ENCODE results near the gene POLR2L.

POLR2L gene

DNA sequence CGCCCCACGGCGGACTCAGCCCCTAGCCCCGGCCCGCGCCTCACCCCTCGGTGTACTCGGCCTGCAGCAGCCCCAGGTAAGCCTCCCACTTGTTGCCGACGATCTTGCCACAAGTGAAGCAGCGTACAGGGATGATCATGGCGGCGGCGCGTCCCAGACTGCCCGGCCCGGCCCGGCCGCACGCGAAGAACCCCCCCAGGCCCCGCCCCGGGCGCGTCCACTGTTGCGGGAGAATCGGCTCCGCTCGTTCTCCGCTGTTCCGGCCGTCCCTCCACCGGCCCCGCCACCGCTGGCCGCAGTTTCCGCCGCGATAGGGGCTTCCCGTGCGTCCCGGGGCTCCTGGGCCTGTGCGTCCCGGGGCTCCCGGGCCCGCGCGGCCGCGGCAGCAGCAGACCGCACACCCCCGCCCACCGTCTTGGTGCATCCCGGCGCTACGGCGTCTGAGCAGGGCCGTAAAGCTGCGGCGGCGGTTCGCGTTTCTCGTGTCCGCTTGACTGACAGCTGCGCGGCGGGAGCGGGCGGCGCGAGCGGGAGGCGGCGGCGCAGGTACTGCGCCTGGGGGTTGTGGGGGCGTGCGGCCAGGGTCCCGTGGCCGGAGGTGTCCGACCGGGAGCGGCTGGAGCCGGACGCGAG lies at the start of gene POLR2L, which contains the start of gene TSPAN4:
POLR2L (minus strand) TSS at position 160 of the 633 bp plus-strand sequence; CDS start at position 139, 21 bp downstream.
TSPAN4 (plus strand) TSS at position 483 of the 633 bp plus-strand sequence. CDS start 7,453 bp downstream, outside the sequence.
- DNase-seq = no peak

DNA sequence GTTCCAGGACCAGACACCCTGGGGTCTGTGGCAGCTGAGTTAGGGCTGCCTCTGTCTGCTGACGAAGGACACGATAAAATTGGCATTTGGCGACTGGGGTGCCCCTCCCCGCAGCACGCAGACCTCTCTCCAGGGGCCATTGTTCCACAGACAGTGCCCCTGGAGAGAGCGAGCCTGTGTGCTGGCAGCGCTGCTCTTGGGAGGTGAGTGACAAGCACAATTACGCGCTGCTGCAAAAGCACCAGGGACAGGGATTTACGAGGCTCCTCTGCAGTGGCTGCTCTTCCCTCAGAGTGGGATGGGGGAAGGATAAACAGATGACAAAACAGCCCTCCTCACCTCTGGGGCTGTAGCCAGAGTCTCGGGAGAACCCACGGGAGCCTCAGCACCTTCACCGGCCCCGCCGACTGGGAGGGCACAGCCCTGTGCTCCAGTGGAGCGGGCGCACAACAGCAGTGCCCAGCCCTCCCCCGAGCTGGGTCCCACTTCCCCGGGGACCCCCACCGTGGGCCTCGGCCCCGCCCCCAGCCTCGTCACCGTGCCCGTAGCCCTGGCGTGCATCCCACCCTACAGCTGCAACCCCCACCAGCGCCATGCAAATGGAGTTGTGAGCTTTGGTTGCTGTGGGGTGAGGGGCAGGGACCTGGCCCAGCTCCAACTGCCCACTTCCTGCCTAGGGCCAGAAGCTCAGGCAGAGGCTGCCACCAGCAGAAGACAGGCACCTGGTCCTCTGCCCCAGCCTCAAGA lies 48.6 kb upstream of the POLR2L start:
- DNase-seq = no peak

DNA sequence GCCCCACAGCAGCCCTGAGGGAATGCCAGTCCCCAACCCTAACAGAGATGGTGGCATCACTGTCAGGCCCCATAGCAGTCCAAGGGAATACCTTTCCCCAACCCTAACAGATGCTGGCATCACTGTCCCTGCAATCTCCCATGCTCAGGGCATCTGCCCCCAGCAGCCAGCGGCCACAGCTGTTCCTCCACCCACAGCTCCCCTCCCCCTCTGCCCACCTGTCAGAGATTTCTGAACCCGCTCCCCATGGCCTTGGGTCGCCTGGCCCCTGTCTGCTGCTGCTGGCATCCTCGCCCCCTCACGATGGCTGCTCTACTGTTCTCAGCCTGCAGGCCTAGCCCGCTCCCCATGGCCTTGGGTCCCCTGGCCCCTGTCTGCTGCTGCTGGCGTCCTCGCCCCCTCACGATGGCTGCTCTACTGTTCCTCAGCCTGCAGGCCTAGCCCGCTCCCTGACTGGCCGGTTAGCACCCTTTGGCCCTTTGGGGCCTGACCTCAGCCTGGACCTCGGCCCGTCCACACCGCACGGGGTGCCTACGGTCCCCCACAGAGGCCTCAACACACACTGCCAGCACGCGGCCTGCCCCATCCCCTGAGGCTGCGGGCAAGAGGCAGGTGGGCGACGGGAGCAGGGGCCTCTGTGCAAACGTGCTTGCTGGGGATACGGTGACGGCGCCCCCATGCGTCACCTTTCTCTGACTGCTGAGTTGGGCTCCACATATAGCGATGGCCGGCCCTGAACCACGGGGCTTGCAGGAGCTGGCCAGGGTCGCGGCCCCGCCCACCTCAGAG lies 47.6 kb upstream of the POLR2L start:
- DNase-seq = no peak

DNA sequence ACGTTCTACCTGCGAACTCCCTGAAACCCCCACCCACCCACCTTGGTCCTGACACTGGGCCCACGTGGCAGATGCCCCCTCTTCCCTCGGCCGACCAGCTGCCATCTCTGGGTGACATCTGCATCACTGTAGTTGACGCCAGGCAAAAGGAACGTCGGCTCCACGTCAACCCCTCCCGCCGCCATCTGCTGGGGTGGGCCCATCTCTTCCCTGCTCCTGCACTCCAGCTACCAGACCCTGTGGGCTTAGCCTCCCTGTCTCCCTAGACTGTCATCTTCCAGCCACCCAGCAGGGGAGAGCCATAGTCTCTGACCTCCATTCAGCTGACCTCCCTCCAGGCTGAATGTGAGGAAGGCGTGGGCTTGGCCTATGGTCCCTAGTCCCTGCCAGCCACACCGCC lies 46.9 kb upstream of the POLR2L start:
- no peak for DNase-seq

DNA sequence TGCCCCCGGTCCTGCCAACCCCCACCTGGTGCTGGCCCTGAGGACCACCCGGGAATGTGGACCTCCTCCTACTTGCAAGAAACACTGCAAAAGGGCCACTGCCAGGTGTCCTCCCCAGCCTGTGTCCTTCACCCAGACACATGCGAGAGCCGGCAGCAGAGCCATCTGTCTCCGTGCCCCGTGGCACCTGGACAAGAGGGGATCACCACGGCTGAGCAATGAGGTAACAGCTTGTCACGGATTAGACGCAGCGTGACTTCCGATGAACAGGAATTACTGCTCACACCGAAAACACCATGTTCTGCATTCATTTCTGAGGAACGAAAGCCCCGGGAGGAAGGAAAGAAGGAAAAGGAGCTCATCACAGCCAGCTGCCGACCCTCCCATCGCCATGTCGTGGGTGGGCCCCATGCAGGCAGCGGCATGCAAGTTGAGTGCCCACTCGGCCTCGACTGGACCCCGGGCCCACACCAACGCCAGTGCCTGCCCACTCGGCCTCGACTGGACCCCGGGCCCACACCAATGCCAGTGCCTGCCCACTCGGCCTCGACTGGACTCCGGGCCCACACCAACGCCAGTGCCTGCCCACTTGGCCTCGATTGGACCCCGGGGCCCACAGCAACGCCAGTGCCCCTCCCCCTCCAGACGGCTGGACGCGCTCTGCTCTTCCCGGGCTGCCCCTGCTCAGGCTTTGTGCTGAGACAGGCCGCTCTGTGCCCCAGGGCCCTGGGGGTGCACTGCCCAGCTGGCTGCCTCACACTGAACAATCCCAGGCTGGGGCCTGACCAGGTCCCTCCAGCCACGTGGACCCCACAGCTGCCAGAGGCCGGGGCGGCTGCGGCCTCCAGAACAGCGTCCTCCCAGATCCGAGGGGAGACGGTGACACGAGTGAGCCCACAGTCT lies 46.2 kb upstream of the POLR2L start:
- DNase-seq = no peak

DNA sequence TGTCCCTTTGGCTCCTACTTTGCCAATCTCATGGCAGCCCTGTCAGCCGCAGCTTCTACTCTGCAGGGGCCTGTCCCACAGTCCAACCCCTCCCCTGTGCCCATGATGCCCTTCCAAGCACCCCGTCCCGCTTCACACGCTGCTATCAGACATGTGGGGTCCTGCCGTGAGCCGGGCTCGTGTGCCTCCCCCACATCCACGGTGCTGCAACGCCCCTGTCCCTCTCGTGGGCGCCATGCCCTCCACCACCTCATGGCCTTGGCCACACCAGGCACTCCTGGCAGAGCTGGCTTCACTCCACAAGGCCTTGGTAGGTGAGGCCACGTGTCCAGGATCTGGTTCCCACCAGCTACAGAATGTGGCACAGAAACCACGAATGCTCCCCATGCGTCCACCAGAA lies 45.3 kb upstream of the POLR2L start:
- DNase-seq = no peak

DNA sequence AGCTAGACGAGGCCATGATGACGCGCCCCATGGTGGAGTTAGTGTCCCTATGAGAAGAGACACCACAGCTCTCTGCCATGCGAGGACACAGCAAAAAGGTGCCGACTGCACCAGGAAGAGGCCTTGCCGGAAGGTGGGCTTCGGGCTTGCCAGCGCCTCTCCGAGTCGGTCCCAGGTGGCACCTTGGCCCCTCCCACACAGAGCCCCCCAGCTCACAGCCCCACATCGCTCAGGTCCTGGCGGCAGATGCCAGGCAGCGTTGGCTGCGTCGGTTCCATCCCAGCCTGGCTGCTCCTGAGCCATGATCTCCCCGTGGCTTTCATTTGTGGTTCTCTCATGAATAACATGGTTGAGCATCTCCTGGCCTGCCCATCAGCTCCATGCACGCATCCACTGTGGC lies 44.2 kb upstream of the POLR2L start:
- no peak for DNase-seq

DNA sequence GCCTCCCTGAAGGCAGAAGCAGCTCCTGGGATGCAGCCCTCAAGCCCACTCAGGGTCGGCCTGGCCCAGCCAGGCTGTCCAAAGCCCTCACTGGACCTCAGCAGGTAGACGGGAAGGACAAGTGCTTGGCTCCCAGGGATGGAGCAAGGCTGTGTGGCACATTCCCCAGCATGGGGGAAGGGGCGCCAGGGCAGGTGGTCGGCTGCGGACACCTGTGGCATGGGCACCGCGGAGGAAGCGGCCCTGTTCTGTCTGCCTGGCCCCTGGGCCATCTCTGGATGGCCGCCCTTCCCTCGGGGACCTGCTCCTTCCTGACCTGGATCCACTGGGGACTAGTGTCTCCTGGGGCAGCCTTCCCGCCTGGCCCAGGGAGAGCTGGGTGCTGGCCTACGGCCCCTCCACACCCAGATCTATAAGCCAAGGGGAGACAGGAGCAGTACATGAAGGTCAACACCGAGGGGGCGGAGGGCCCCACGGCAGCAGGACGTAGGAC lies 42.3 kb upstream of the POLR2L start:
- DNase-seq = no peak

DNA sequence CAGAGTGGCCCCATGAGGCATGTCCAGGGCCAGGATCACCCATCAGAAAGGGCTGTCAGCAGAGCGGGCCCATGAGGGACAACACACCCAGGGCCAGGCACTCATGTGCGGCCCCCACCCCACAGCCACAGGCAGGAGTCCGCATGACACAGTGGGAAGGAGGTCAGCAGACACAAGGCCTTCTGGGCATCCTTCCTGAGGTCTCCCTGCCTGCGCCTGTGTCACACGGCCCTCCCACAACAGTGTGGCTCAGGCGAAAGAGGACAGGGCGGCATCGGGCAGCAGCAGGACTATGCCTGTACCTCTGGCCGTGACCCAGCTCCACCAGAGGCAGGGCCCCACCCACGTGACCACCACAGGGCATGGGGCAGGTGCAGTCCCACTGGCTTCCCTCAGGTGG lies 41.2 kb upstream of the POLR2L start:
- no peak for DNase-seq

DNA sequence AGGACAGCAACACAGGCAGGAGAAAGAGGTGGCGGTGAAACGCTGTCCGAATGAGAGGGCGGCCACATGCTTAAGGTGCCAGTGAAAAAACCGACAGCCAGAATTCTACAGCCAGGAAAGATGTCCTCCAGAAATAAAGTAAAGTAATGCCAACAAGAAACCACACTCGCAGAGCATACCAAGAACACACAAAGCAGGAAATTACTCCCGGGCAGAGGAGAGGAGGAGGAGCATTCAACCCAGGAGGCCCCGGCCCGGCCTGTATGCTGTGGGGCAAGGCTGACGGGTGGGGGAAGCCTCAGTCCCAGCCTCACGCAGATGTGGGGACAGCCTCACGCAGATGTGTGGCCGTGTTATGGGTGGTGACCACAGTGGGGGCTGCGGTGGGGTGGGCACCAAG lies 40.3 kb upstream of the POLR2L start:
- DNase-seq = no peak

DNA sequence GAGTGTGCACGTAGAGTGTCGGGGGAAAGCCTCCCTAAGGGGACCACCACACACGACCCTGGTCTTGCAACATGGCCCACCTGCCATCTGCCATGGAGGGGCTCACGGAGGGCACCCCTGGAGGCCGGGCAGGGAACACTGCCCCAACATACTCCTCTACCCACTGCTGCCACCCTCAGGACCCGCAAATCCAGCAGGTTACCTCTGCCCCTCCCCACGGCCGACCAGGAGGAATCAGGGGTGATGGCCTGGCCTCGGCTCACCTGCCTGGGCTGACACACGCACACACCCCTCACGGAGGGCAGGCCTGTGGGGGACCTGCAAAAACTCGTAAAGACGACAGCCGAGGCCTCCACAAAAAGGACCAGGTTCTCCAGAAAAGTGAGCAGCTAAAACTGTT lies 38.1 kb upstream of the POLR2L start:
- no peak for DNase-seq

DNA sequence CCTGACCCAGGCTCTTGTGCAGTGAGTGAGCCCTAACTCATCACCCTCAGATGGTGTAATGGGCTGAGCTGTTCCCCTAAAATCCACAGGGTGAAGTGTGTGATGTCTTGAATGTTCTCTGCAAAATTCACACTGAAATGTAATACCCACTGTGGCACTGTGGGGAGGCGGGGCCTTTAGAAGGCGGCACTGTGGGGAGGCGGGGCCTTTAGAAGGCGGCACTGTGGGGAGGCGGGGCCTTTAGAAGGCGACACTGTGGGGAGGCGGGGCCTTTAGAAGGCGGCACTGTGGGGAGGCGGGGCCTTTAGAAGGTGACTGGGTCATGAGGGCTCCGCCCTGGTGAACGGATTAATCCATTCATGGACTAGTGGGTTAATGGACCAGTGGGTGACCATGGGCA lies 35.2 kb upstream of the POLR2L start:
- DNase-seq = no peak

DNA sequence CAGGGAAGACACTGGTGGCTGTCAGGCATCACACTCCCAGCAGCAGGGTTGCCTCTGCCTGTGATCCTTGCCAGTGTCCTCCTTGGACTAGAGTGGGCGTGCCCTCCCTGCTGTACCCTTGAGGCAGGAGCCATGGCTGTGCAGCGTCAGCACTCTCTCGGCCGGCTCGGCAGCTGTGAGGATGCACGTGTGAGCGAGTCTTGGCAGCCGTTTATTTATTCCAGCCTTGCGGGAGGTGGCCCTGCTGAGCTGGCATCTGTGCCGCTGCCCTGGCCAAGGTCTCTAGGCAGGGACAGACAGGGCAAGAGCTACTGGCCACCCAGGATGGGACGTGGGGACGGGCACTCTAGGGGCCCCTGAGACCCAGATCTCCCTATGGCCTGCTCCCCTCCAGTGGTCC lies 34.2 kb upstream of the POLR2L start:
- DNase-seq = no peak

DNA sequence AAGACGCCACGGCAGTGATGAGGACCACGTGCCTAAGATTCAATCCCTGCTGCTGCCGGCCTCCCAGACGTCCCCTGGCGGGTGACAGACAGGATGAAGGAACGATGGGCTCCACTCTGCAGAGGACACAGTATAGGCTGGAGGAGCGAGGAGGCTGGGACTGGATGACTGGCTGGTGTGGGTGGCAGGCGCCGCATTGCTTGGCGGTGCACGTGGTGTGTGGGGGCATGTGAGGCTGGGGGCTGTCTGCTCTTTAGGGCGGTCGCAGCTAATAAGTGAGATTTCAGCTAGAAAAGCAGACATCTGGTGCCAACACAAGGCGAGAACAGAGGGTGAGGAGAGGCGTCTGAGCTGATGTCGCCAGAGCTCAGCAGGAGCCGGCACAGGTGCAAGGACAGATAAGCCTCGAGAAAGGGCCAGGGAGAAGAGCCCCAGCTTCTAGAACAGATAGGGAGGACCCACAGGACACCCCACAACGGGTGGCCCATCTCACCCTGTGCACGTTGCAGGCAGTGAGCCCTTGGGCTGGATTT lies 33.5 kb upstream of the POLR2L start:
- no peak for DNase-seq

DNA sequence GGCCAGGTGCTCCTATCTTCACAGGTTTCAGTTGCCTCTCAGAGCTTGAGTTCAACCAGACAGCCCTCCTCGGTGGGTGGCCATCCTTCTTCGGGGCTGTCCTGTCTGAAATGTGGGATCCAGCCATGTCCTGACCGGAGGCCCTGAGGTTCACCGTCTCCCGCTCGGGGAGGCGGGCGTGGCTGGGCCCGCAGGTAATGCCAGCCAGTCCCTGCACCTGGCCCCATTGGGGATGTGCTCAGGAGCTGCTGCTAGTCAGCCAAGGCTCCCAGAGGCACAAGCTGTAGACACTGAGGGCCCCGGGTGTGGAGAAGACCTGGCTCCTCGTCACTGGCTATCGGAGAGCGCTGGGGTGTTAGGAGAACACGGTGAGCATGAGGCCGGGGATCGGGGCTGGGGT lies 32.9 kb upstream of the POLR2L start:
- no peak for DNase-seq

DNA sequence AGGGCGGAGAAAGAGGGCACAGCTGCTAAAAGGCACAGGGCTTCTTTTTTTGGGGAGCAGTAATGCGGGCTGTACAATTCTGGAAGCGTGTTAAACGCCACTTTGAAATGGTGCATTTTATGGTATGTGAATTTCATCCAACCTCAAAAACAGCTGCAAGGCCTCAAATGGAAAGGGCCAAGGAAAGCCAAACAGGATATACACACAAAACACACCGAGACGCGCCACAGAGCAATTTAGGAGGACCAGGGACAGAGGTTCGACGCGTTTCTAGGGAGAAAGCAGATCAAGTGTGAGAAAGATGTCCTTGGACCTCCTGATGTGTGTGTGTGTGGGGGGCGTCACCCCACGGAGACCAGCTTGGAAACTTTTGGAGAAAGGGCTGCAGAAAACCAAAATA lies 31.4 kb upstream of the POLR2L start:
- DNase-seq = no peak

DNA sequence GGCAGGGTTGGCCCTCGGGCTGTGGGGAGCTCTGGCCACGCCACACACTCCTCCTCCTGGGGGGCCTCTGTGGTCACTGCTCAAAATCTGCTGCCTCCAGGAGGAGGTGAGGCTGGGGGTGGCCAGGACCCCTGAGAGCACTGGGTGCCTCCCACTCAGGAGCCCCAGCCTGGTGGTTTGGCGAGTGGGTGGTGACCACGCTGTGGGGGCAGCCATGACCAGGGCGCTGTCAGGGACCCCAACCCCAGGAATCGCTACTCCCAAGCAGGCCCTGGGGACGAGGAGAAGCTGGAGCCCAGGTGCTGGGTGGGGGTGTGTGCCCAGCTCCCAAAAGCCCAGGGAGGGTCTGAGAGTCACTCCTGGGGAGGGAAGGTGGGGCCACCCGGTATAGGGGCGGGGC lies 30.5 kb upstream of the POLR2L start:
- no peak for DNase-seq

DNA sequence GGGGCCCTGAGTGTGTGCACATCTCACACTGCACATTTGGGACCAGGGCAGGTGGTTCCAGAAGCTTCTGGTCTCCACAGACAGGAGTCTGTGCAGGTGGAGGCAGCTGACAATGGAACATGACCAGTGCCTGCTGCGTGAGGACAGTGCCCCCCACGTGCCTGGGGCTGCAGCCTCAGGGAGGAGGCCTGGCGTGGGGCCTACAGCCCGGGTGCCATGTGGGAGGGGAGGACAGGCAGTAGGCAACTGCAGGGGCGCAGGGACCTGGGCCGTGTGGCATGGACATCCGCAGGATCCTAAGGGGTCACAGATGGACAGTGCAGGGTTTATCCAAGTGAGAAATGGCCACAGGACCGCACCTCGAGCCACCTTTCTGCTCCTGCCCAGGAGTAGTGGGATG lies 29.1 kb upstream of the POLR2L start:
- no peak for DNase-seq

DNA sequence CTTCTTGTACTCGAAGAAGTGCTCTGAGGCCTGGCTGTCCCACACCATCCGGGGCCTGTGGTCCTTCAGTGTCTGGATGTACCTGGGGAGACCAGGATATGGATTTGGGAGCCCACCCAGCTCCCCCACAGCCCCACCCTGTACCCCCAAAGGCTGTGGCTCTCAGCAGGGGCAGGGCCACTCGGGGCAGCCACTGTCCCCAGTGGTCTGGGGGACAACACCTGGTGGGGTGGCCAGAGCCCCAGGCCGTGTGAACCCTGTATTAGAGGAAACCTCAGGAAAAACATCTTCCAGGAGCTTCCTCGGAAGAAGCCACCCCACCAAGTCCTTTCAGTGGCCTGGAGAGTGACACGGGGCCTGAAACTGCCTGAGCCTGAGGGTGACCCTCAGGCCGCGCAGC lies 28.1 kb upstream of the POLR2L start:
- no peak for DNase-seq

DNA sequence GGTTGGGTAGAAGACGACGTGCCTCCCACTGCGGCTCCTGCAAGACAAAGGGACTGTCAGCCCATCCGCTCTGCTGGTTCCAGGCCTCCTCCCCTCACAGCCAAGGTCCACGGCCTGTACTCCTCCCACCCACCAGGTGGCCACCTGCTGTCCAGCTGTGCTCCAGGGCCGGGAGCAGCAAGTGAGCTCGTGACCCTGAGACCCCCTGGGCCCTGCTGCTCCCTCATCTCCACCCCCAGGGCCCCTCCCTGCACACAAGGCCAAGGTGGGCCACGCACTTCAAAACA lies 27.7 kb upstream of the POLR2L start:
- DNase-seq = no peak

DNA sequence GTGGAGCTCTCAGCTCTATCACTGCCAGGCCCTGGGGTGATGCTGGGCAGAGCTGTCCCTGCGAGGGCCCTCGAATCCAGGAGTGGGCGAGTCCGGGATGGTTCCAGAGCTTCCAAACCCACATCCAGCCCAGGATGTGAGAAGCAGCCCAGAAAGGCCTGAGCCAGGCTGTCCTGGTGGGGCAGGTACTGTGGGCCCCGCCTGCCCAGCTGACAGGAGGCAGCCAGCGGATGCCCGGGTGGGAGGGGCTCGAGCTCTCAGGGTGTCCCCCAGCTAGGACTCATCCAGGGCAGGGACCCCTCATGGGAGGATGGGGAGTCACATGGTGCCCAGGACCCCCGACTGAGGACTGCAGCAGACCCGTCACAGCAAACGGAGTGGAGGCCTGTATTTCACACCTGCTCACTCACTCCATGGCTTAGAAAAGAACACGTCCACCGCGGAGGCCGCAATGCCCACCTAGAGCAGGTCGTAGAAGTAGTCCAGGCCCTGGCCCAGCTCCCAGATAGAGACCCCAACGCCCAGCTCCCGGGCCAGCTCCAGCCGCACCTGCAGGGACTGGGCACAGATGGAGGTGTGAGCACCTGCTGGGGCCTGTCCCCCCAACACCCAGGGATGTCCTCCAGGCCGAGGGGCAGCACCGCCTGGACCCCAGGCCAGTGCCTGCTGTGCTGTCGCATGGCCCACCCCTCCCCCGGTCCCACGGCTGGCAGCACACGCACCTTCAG lies 27.2 kb upstream of the POLR2L start:
- no peak for DNase-seq

DNA sequence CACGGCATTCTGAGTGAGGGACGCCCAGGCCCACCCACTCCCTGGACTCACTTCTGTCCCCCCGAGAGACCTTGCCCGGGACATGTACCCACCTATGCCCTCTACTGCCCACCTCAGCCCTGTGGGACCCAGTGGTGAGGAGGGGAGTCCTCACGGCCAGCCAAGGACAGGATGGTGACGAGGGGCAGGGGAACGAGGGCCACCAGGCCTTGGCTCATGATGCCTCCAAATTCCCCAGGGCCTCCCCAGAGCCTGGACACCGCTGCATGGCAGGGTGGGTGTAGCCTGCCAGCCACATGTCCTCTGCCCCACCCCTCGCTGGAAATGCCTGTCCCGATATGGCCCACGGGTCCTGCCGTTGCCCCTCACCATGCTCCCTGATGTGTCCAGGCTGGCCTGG lies 26.5 kb upstream of the POLR2L start:
- DNase-seq = no peak
